ENCODE data around the gene IL23R. TPM values are rescaled to one million over a fixed set of nuclear protein-coding genes. Genes with fewer than 3 reads are reported as not detected.

The IL23R gene, protein sequence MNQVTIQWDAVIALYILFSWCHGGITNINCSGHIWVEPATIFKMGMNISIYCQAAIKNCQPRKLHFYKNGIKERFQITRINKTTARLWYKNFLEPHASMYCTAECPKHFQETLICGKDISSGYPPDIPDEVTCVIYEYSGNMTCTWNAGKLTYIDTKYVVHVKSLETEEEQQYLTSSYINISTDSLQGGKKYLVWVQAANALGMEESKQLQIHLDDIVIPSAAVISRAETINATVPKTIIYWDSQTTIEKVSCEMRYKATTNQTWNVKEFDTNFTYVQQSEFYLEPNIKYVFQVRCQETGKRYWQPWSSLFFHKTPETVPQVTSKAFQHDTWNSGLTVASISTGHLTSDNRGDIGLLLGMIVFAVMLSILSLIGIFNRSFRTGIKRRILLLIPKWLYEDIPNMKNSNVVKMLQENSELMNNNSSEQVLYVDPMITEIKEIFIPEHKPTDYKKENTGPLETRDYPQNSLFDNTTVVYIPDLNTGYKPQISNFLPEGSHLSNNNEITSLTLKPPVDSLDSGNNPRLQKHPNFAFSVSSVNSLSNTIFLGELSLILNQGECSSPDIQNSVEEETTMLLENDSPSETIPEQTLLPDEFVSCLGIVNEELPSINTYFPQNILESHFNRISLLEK
- polyA plus RNA-seq (2013, experiment 1 of 2) = not detected
- not detected for polyA plus RNA-seq (2013, experiment 2 of 2)

DNA sequence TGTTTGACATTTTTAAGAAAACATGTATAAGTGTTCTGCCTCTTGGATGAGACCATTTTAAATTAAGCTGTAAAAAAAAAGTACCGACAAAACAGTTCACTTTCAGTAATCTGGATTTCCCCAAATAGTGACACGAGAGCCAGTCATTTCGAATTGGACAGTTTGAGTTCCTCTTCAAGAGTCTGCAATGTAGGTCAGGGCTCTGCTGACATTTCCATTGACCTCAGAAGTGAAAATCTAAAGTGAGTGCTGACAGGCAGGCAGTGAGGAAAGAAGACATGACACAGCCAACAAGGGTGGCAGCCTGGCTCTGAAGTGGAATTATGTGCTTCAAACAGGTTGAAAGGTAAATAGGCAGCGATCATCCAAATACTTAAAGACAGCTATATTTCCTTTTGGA is at the start of gene IL23R:
Gene IL23R, plus strand, starts transcription at position 259 of the 400 bp plus-strand sequence. CDS start 1,667 bp downstream, outside the sequence.
- H3K36me3 ChIP-seq (ENCODE audit: control insufficient read depth, insufficient read depth, low read length) = no peaks in the 10 kb centered on the region
- no peaks in the 10 kb centered on the region for H3K4me1 ChIP-seq (ENCODE audit: control insufficient read depth, insufficient read depth, low read length, poor library complexity, severe bottlenecking)
- WGBS, 2 experiments (ENCODE audit: insufficient coverage in 2 of 2) = 90 to 96% methylated on average over 2 to 3 of the region's 4 CpGs
- no peaks in the 10 kb centered on the region for H3K9me3 ChIP-seq (ENCODE audit: control insufficient read depth, low read length)
- no peak within 1 kb of the TSS for H3K4me3 ChIP-seq (ENCODE audit: extremely low read depth, insufficient read depth, low read length, poor library complexity, severe bottlenecking)
- H3K27ac ChIP-seq (ENCODE audit: low read depth, low read length, severe bottlenecking) = no peak within 1 kb of the TSS

DNA sequence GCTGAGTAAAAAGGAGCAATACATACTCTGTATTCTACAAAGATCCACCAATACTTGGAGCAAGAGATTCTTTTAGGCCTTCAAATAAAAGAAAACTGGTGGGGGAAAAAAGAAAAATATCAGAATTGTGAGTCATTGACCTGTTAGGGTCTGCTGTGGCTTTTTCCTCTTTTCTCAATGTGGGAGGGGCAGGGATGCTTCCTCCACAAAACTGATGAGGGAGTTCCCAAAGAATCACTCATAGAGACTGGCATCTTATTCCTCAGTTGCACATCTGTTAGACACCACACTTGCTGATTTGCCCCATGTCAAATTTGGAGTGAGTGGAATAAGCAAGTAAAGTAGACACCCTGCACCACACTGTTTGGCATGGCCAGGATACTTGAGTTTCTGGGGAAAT is 48.1 kb upstream of the IL23R start:
- peaks cover 4% of the 10 kb centered on the region for H3K9me3 ChIP-seq (ENCODE audit: control insufficient read depth, low read length)

DNA sequence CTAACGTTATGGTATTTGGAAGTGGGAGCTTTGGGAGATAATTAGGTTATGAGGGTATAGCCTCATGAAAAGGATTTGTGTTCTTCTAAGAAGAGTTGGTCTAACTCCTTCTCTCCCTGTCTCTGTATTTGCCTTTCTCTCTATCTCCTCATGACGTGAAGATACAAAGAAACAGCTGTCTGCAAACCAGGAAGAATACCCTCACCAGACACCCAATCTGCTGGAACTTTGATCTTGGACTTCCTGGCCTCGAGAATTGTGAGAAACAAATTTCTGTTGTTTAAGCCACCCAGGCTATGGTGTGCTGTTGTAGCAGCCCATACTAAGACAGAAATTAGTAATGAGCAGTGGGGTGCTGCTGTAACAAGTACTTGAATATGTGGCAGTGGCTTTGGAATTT is 47.6 kb upstream of the IL23R start:
- H3K9me3 ChIP-seq (ENCODE audit: control insufficient read depth, low read length) = peaks cover 4% of the 10 kb centered on the region
- H3K27ac ChIP-seq (ENCODE audit: low read depth, low read length, severe bottlenecking) = no peak overlapping the region
- no peaks in the 10 kb centered on the region for H3K36me3 ChIP-seq (ENCODE audit: control insufficient read depth, insufficient read depth, low read length)
- peaks cover 11% of the 10 kb centered on the region for H3K4me1 ChIP-seq (ENCODE audit: control insufficient read depth, insufficient read depth, low read length, poor library complexity, severe bottlenecking)
- H3K4me3 ChIP-seq (ENCODE audit: extremely low read depth, insufficient read depth, low read length, poor library complexity, severe bottlenecking) = no peak overlapping the region
- WGBS, 2 experiments (ENCODE audit: insufficient coverage in 2 of 2) = 90% methylated on average over 2 of the region's 3 CpGs; no CpG with 5 or more reads in 1 of the 2 experiments

More for the DNA sequence above, 48.1 kb upstream of the IL23R start:
- Histone ChIP-seq H3K4me1 (ENCODE audit: control insufficient read depth, insufficient read depth, low read length, poor library complexity, severe bottlenecking) (peaks cover 11% of the 10 kb centered on the region), H3K36me3 (ENCODE audit: control insufficient read depth, insufficient read depth, low read length) (no peaks in the 10 kb centered on the region), H3K27ac (ENCODE audit: low read depth, low read length, severe bottlenecking) (no peak overlapping the region), H3K4me3 (ENCODE audit: extremely low read depth, insufficient read depth, low read length, poor library complexity, severe bottlenecking) (no peak overlapping the region)

DNA sequence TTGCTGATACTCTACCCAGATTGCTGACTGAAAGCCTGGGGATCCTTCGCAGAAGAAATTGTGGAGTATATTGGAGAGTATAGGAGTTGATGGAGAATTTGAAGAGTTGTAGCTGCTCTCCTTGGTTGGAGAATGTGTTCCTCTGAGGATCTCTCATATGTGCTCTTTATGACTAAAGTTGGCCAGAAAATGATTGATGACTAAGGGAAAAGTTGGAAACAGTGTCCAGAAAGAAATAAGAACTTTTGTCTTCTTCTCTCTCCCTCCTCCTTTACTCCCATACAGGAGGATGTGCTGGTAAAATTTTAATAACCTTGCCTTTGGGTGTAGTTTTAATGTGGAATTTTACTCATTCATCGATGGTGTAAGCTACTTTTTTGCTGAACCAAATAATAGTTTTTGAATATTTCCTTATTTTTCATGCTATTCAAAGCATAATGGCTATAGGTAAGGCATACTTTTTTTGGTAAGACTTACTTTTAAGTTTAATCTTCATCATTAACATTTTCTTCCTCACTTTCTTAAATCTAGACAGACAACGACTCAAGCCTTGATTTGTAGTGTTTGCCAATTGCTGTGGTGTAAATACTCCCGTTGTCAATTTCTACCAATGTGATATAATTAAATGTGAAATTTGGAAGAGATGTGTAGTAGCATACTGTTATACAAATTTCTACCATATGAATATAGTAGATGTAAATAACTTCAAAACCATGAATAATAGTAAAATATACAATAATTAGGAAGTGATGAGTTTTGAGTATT is 45.2 kb upstream of the IL23R start:
- H3K4me1 ChIP-seq (ENCODE audit: control insufficient read depth, insufficient read depth, low read length, poor library complexity, severe bottlenecking) = peaks cover 11% of the 10 kb centered on the region
- H3K27ac ChIP-seq (ENCODE audit: low read depth, low read length, severe bottlenecking) = no peak overlapping the region
- no peaks in the 10 kb centered on the region for H3K36me3 ChIP-seq (ENCODE audit: control insufficient read depth, insufficient read depth, low read length)
- H3K9me3 ChIP-seq (ENCODE audit: control insufficient read depth, low read length) = peaks cover 4% of the 10 kb centered on the region
- H3K4me3 ChIP-seq (ENCODE audit: extremely low read depth, insufficient read depth, low read length, poor library complexity, severe bottlenecking) = no peak overlapping the region
- WGBS, 2 experiments (ENCODE audit: insufficient coverage in 2 of 2) = 100% methylated on average over 1 of the region's 4 CpGs

DNA sequence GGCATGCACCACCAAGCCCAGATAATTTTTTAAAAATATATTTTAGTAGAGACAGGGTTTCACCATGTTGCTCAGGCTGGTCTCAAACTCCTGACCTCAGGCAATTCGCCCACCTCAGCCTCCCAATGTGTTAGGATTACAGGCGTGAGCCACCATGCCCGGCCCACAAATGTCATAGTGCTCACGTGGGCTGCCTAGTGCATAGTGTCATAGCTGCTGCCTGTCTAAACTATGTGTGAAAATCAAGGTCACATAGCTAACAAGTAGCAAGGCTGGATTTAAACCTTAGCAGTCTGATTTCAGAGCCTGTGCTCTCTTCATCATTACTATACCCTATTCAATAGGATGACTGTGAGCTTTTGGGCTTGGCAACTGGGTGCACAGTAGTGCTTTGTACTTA is 41.8 kb upstream of the IL23R start:
- 81 to 95% methylated on average over 4 of the region's 4 CpGs for WGBS, 2 experiments (ENCODE audit: insufficient coverage in 2 of 2)
- Histone ChIP-seq H3K36me3 (ENCODE audit: control insufficient read depth, insufficient read depth, low read length) (no peaks in the 10 kb centered on the region), H3K27ac (ENCODE audit: low read depth, low read length, severe bottlenecking) (no peak overlapping the region), H3K4me3 (ENCODE audit: extremely low read depth, insufficient read depth, low read length, poor library complexity, severe bottlenecking) (no peak overlapping the region), H3K4me1 (ENCODE audit: control insufficient read depth, insufficient read depth, low read length, poor library complexity, severe bottlenecking) (no peaks in the 10 kb centered on the region), H3K9me3 (ENCODE audit: control insufficient read depth, low read length) (peaks cover 4% of the 10 kb centered on the region)

DNA sequence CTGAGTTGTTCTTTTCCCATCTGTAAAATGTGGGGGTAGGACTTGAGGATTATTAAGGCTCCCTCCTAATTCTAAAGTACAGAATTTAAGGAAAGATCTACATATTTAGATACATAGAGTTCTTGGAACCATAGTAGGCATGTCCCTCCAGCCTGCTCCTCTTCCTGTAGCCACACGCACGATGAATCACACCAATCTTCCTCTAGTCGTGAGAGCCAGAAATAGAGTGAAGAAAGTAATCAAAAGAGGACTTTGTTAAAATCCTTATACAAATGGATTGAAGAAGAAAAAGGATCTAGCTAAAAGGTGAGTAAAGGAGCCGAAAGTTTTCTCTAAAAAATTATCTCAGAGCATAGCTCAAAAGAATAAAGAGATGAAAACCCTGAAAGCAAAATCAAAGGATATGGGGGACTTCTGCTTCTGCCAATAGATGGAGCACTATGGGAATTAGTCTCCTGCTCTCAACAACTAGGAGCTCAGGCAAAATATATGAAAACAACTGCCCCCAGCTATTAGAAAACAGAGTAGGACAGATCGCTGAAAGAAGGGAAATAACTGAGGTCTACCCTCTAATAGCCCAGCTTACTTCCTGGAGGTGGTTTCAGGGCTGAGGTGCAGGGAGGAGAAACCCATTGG is 40.0 kb upstream of the IL23R start:
- H3K4me3 ChIP-seq (ENCODE audit: extremely low read depth, insufficient read depth, low read length, poor library complexity, severe bottlenecking) = no peak overlapping the region
- no peaks in the 10 kb centered on the region for H3K36me3 ChIP-seq (ENCODE audit: control insufficient read depth, insufficient read depth, low read length)
- no peak overlapping the region for H3K27ac ChIP-seq (ENCODE audit: low read depth, low read length, severe bottlenecking)
- H3K9me3 ChIP-seq (ENCODE audit: control insufficient read depth, low read length) = no peaks in the 10 kb centered on the region
- WGBS, 2 experiments (ENCODE audit: insufficient coverage in 2 of 2) = 67% methylated on average over 1 of the region's 5 CpGs; no CpG with 5 or more reads in 1 of the 2 experiments
- H3K4me1 ChIP-seq (ENCODE audit: control insufficient read depth, insufficient read depth, low read length, poor library complexity, severe bottlenecking) = no peaks in the 10 kb centered on the region

DNA sequence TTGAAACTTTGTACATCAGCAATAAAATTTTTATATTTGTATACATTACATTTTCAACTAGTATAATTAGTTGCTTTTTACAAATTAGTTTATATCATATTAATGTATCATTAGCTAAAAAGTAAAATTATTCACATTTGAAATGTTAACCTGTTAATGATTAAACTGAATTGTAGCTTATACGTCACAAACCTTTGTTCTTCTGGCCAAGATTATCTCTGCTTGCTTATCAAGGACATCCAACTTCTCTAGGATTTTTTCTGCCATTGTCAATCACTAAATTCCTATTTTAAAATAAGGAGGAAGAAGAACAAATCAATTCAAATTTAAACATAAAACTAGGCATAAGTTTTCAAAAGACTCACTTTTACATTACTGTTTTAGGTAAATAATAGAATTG is 39.3 kb upstream of the IL23R start:
- no peak overlapping the region for H3K4me3 ChIP-seq (ENCODE audit: extremely low read depth, insufficient read depth, low read length, poor library complexity, severe bottlenecking)
- no peak overlapping the region for H3K27ac ChIP-seq (ENCODE audit: low read depth, low read length, severe bottlenecking)
- H3K36me3 ChIP-seq (ENCODE audit: control insufficient read depth, insufficient read depth, low read length) = no peaks in the 10 kb centered on the region
- WGBS, 2 experiments (ENCODE audit: insufficient coverage in 2 of 2) = no CpG with 5 or more reads among the region's 1 CpG
- H3K9me3 ChIP-seq (ENCODE audit: control insufficient read depth, low read length) = no peaks in the 10 kb centered on the region
- no peaks in the 10 kb centered on the region for H3K4me1 ChIP-seq (ENCODE audit: control insufficient read depth, insufficient read depth, low read length, poor library complexity, severe bottlenecking)

DNA sequence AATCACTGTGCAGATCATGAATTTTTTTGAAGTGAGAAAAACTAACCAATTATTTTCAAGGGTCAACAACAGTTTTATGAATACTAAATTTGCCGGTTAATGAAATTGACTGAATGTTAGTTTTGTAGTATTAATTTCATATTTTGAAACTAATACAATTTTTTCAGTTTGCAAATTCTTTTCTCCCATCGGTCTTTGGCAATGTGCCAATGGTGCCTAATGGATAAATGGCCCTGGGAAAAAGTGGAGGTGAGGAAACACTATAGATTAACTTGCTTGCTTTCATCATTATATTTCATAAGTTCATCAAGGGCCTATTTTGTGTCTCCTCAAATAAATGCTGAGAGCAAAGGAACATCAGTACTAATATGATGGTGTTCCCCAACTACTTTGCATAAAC is 35.6 kb upstream of the IL23R start:
- no CpG with 5 or more reads among the region's 2 CpGs for WGBS, 2 experiments (ENCODE audit: insufficient coverage in 2 of 2)
- no peaks in the 10 kb centered on the region for H3K9me3 ChIP-seq (ENCODE audit: control insufficient read depth, low read length)
- H3K27ac ChIP-seq (ENCODE audit: low read depth, low read length, severe bottlenecking) = no peak overlapping the region
- no peaks in the 10 kb centered on the region for H3K36me3 ChIP-seq (ENCODE audit: control insufficient read depth, insufficient read depth, low read length)
- H3K4me3 ChIP-seq (ENCODE audit: extremely low read depth, insufficient read depth, low read length, poor library complexity, severe bottlenecking) = no peak overlapping the region
- H3K4me1 ChIP-seq (ENCODE audit: control insufficient read depth, insufficient read depth, low read length, poor library complexity, severe bottlenecking) = no peaks in the 10 kb centered on the region

DNA sequence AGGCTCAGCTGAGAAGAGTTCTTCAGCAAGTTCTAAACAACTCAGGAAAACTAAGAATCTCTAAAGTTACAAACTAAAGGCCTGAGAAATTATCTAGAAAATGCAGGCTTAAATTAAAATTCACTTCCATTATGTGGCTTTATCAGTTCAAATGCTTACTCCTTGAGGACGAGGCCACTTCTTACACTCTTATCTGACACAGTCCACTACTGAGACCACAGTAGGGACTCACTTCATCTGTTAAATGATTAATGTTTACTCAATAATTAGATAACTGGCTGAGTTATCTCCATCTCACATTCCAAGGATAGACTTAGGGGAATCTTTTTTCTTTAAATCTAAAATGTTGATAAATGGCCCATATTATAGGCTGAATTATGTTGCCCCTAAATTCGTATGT is 33.1 kb upstream of the IL23R start:
- H3K4me1 ChIP-seq (ENCODE audit: control insufficient read depth, insufficient read depth, low read length, poor library complexity, severe bottlenecking) = no peaks in the 10 kb centered on the region
- no peak overlapping the region for H3K27ac ChIP-seq (ENCODE audit: low read depth, low read length, severe bottlenecking)
- H3K4me3 ChIP-seq (ENCODE audit: extremely low read depth, insufficient read depth, low read length, poor library complexity, severe bottlenecking) = no peak overlapping the region
- WGBS, 2 experiments (ENCODE audit: insufficient coverage in 2 of 2) = 79 to 100% methylated on average over 1 to 2 of the region's 2 CpGs
- no peaks in the 10 kb centered on the region for H3K36me3 ChIP-seq (ENCODE audit: control insufficient read depth, insufficient read depth, low read length)
- no peaks in the 10 kb centered on the region for H3K9me3 ChIP-seq (ENCODE audit: control insufficient read depth, low read length)

DNA sequence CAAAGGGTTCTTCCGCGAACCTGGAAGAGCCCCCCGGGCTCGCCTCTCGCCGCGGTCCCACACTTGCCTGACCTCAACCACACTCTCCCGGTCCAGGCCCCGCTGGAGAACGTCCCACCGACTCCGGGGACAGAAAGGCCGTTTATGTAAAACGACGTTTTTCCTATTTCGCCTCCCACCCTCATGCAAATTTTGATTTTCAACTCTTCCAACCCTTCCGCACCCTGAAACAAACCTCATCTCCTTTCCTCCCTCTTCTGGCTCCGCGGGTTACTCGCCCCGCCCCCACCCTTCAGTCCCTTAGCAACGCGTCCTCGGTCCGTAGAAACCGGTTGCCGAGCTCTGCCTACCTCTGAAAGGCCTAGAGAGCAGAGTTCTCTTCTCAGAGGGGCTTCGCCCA is 31.6 kb upstream of the IL23R start, which contains the start of gene C1orf141:
Gene C1orf141, minus strand, starts transcription at position 276 of the 400 bp plus-strand sequence. CDS start 7,730 bp downstream, outside the sequence.
- WGBS, 2 experiments (ENCODE audit: insufficient coverage in 2 of 2) = 71 to 76% methylated on average over 17 to 18 of the region's 28 CpGs
- Histone ChIP-seq H3K27ac (ENCODE audit: low read depth, low read length, severe bottlenecking) (no peak within 1 kb of the TSS), H3K4me1 (ENCODE audit: control insufficient read depth, insufficient read depth, low read length, poor library complexity, severe bottlenecking) (no peaks in the 10 kb centered on the region), H3K4me3 (ENCODE audit: extremely low read depth, insufficient read depth, low read length, poor library complexity, severe bottlenecking) (no peak within 1 kb of the TSS), H3K36me3 (ENCODE audit: control insufficient read depth, insufficient read depth, low read length) (no peaks in the 10 kb centered on the region), H3K9me3 (ENCODE audit: control insufficient read depth, low read length) (no peaks in the 10 kb centered on the region)
